Measurements from ENCODE around the gene PEX5L.

Gene PEX5L

DNA sequence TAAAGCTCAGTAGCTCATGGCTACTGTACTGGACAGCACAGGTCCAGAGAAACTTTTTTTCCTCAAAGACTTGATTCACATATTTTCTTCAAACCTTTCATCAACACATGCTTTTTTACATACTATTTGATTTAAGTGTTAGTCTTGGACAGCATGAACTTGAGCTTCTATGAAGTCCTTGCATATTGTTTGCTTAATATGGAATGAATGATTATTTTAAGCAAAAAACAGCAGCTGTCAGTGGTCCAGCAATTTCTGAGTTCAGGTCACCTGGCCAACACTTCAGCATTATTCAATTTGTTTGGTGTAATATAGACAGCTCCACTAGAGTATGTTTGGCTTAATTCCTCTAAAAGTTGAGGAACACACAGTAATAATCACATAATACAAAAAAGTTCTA lies 141.4 kb downstream of the PEX5L start:
- no peak for DNase-seq

DNA sequence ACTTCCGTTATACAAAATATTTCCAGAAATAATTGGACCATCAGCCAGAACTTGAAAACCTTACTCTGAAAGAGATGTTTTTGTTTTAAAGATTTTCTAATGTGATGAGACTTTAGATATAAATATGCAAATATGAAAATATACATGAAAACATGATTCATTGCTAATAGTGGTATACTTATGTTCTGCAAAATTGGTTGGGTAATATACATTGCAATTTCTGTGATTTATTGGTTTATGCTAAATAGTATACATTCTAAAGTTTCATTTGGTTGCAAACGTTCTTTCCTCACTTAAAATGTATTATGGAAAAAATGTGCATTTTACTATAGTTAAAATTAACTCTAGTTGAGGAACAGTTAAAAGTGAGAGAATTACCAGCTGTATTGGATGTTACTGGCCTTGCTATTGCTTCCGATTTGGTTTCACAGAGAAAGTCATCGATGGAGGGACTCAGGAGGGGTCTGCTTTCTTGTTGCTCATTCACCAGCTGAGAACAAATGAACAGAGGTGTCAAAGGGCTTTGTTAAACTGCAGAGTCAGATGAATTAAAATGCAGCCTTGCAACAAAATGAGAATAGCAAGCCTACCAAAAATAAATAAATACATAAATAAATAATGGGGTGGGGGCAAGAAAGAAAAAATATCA lies 149.3 kb downstream of the PEX5L start:
- DNase-seq: no peak

DNA sequence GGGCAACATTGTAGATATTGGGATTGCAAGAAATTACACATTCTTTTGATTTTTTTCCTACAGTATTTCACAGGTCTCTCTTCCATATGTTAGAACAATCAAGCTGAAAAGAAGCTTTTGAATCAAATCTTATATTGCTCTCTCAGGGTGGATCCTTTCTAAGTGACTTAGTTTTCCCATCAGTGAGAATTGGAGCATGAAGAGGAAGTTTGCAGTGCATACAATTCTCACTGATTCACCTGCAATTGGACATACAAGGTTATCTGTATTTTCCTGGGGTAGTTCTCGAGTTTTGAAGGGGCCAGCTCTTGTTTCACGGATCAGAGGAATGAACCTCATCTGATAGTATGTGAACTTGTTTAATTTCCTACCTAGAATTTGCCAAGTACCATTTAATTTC lies 150.8 kb downstream of the PEX5L start:
- DNase-seq: no peak

DNA sequence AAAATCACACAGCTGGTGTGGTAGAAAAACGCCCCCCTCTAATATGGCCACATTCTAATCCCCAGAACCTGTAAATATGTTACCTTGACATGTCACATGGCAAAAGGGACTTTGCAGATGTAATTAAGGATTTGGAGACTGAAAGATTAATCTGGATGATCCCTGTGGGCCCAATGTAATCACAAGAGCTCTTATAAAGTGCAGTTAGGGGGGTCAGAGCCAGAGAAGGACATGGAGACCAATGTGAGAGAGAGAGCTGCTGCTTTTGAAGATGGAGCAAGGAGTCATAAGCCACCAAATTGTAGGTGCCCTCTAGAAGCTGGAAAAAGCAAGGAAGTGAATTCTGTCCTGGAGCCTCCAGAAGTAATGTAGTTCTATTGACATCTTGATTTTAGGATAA lies 152.6 kb downstream of the PEX5L start:
- DNase-seq: no peak

DNA sequence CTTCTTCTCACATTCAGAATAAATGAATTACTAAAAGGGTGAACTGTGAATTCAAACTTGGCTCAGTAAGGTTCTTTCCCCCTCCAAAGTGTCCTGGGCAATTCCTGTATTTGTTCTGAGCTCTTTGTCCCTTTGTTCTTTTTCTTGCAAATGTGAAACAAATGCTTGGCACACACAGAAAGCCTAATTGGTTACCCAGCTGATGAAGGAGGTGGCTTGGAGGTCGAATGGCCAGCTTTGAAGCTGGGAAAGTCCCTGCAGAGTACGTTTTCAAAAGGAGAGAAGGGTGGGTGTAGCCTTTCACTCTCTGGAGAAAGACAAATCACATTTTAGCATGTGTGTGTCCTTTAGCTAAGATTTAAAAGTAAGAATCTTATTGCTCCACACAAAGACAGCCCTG lies 154.4 kb downstream of the PEX5L start:
- no peak for DNase-seq

DNA sequence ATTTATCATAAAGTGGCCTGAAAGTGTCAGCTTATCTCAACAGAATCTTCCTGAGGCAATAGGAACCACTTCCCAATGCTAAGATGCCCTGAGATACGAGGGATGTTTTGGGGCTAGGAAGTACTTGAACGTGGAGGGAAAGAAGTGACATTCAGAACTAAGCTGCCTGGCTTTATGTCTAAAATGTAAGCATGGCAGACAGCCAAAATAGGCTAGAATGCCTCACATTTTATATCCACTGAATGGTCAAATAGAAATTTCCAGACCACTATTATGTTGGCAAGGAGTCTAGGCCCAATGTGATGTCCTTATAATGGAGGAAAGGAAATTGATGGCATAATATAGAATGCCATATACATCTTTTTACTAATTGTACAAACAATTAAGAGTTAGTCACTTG lies 154.9 kb downstream of the PEX5L start:
- no peak for DNase-seq

DNA sequence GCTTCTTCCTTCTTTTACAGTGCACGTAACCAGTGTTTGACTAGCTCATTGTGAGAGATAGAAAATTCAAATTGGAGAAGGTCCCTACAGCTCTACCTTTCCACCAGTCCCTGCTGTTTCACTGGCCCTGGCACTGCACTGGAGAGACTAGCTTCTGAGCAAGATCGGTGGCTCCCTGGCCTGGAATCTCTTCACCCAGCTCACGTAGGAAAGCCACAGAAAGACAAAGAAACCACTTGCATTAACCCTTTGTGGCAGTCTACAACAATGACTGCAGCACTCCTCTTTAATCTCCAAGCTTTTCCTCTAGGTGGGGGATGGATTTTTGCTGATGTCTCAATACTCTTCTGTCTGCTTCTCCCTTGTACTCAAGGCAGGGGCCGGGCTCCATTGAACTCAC lies 155.9 kb downstream of the PEX5L start:
- no peak for DNase-seq

DNA sequence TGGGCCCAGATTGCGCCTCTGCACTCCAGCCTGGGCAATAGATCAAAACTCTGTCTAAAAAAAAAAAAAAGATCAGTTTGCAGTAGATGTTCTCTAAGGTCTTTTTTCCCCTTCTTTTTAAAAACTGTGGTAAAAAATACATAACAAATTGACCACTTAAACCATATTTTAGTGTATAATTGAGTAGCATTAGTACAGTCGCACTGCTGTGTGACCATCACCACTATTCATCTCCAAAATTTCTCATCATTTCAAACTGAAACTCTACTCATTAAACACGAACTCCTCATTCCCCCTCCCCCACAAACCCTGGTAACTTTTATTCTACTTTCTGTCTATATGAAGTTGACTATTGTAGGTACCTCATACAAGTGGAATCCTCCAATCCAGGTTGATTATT lies 160.3 kb downstream of the PEX5L start:
- no peak for DNase-seq

DNA sequence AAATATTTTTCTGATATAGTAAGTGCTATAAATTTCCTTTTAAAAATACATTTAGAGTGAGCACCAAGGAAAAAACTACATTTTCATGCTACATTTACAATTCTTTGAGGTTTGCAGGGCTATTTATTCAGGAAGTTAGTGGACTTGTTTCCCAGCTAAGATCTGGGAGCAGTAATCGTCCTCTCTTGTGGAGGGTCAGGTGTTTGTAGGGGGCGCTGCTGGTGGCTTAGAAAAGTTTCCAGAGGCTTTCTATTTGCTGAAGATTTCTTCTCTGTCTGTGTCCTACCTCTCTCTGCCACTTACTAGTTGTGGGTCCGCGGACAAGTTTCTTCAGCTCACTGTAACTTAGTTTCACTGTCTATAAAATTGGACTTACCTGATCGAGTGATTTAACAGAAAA lies 163.9 kb downstream of the PEX5L start:
- DNase-seq: no peak

DNA sequence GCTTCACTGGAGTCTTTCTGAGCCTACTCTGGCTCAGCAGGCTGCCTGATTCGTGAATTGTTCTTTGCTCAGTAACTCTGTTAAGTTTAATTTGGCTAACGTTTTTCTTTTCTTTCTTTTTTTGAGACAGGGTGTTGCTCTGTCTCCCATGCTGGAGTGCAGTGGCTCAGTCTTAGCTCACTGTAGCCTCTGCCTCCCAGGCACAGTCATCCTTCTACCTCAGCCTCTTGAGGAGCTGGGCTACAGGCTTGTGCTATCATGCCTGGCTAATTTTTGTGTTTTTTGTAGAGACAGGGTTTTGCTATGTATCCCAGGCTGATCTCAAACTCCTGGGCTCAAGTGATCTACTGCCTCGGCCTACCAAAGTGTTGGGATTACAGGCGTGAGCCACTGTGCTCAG lies 165.0 kb downstream of the PEX5L start:
- DNase-seq: no peak

DNA sequence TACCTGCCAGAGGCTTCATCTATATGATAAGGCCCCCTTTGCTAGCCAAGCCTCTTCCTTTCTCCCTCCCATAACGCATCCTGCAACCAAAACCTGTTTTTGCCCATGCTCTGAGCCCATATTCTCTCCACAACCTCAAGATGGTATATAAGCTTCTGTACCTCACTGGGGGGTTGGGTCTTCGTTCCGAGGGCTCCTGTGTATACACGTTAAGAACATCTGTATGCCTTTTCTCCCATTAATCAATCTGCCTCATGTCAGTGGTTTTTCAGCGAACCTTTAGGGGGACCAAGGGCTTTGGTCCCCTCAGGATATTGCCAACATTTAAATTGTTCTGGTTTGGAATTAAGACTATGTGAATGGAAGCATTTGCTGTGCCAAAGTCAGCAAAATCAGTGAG lies 168.0 kb downstream of the PEX5L start:
- DNase-seq: no peak

DNA sequence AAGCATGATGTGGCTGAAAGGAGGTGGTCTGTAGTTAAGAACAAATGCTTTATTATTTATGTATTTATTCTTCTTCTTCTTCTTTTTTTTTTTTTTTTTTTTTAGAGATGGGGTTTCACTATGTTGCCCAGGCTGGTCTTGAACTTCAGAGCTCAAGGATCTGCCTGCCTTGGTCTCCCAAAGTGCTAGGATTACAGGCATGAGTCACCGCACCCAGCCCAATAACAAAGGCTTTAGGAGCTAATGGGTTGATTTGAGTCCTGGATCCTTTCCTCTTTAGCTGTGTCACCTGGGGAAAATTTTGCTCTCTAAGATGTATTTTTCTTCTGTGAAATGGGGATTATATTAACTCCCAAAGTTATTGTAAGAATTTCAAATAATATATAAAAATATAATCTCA lies 168.8 kb downstream of the PEX5L start:
- no peak for DNase-seq

DNA sequence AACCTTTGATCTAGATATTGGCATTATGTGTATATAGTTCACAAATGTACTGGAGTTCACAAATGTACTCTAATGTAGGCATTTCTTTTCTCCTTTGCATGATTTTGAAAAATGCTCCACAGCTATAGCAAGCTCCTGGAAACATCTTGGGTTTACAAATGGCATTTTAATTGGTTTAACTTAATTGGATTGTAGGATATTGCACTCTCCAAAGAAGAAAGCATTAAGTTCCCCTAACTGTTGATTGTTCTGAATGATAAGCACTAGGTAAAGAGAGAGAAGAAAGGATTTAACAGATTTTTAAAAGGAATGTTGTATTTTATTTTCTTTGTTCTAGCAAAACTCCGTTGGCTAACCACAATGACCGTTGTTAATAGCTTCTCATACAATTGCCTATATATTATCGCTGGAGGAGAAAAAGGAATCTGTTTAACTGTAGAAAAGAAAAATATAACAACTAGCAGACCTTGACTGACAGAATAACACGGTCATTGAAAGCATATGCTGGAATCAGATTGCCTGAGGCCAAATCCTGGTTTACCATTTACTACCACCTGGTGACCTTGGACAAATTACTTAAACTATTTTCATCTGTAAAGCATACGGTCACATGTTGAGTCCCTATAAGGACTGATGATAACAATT lies 170.8 kb downstream of the PEX5L start:
- DNase-seq: no peak

DNA sequence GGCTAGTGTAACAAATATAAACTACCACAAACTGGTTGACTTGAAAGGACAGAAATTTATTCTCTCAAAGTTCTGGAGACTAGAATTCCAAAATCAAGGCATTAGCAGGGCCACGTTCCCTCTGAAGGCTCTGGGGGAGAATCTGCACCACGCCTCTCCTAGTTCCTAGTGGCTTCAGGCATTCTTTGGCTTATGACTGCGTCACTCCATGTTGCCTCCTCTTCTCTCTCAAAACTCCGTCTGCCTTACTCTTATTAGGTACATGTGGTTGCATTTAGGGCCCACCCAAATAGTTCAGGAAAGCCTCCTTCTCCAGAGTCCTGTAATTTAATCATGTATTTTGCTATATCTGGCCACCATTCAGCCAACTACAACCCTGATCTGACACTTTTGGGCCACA lies 174.8 kb downstream of the PEX5L start:
- DNase-seq: no peak

DNA sequence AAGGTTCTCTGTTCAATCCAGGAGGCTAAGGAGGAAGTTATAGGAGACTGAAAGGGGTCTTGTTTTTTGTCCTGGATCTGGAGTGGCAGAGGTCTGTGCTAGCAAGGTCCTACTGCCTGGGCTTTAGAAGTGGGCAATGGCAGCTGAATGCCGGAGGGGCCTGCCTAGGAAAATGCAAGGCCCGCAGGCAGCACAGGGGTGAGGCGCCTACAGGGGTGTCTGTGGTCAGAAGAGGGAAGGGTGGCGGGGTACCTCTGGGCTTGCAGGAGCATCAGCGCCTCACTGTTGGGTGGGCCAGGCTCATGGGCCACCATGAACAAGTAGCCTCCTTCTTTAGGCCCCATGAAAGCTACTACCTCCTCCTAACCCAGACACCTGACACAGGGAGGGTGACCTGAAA lies 175.4 kb downstream of the PEX5L start:
- DNase-seq: no peak

DNA sequence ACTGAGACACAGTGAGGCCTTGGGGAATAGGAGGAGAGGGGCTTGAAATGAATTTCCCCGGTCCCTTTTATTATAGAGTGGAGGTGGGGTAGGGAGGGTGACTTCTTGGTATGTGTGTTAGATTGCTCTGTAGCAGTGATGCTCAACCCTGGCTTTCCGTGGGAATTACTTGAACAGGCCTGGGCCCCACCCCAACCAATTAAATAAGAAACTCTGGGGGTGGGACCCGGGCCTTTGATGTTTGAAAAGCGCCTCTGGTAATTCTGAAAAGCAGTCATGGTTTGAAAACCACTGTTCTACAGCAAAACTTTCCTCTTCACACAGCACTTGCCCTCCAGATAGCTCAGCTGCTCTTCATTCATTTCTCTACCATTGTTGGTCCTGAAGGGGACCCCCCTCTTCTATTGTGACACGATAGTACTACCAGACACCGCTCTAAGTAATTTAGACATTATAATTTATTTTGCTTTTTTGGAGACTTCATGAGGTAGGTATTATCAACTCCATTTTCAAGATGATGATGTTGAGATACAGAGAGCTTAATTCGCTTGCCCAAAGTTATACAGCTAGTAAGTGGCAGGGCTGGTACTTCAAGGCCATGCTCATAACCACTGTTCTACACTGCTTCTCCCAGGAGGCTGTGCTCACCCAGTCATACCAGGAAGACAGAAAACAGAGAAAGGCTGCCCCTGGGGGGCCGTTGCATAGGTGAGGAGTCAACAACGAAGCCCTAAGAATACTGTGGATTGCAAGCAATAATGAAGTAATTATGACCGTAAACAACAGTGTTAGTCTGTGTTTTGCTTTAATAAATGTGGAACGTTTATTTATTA lies 176.2 kb downstream of the PEX5L start:
- no peak for DNase-seq

DNA sequence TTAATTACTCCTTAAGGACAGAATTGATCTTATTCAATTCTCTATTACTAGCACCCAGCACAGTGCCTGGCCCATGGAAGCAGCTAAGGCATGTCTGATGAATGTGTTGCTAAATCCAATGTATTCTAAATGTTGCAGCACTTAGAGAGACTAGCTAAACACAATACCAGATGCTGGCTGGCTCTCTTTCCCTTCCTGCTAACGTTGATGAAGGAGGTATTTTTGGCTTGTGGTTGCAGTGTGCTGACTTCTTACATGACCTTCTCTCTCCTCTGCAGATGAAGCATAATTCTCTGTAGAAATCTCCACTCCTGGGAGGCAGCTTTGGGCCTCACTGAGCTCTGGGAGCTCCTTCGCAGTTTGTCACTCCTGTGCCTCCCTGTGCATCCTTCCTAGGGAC lies 183.6 kb downstream of the PEX5L start:
- DNase-seq: no peak

DNA sequence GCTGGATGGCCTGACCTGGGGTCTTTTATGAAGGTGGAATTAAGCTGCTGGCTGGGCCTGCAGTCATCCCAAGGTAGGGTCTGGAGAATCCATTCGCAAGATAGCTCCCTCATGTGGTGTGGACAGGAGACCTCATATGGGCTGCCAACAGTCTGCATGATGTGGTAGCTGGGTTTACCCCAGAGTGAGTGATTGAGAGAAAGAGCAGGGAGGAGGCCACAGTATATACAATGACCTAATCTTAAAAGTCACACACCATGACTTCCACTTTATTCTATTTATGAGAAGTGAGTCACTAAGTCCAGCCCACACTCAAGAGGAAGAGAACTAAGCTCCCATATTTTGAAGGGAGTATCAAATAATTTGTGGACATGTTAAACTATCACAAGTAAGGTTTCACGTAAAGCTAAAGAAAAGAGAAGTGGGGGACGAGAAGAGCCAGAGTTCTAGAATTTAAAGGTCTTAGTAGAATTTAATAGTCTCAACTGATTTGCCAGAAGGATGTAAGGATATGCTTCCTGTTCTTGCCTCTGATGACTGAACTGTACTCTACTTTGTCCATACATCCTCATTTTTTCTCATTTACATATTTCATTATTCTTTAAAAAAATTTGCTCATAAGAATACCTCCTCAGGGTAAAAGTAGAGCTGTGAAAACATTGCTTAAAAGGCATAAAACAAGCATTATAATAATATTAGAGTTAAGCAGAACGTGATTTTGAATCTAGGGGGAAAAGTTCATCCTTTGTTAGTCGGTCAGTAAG lies 184.4 kb downstream of the PEX5L start:
- DNase-seq: no peak

DNA sequence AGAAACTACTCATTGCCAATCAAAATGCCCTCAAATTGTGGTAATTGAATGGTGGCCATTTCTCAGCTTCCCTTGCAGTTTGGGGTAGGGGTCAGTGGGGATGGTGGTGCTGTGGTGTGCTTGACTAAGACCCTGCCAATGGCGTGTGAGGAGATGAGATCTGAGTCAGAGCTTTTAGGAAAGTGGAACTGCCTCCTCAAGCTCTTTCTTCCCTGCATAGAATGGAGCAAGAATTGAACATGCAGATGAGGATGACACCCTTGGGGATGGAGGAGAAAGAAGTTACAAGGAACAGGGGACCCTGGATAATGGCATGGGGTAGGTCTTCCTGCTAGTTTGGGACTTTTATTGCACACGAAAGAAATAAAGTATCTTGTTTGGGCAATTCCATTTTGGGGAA lies 188.0 kb downstream of the PEX5L start:
- no peak for DNase-seq

DNA sequence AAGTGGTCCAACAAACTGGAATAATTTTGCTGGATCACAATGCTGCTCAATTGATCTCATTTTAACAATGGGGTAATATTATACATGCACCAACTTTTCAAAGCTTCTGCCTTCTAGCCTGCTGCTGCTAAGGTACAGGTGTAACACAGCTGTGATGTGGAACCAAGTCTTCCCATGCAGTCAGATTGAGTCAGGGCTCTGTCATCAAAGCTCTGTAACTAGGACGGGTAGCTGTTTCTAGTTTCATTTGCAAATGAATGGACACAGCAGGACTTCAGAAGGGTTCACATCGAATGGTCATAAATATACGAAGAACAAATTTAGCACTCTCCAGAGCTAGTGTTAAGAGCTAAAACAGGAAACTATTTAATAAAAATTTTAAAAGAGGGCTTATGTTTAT lies 194.7 kb downstream of the PEX5L start:
- DNase-seq: no peak

DNA sequence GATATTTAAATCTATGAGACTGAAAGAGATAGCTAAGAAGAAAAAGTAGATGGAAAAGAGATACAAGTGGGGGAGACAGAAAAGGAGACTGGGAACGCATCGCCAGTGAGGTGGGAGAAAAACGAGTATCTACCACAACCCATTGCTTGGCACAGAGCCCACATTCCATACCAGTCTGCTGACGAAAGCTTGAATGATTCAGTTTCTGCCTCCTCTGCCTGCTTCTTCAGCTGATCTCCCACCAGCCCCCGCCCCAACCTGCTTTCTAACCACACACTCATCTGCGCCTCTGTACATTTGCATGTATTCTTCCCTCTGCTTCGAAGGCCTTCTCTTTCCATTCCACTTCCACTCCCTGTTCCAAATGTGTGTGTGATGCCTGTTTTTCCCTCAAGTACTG lies 195.8 kb downstream of the PEX5L start:
- no peak for DNase-seq

DNA sequence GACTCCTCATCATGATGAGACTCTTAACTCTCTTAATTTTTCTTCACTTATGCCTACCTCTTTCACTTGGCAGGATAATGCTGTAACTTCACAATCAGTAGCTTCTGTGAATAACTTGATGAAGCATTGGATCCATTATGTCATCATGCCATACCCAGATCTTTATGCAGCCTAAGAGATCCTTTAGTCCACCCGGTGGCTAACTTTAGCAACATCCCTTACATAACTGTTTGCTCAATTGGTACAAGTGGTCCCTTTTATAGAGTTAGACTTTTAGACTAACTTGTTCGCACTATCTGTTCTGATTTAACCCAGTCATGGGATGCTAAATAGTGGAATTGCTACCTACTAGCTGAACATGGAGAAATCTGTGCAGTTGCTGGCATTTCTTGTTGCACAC lies 199.4 kb downstream of the PEX5L start:
- no peak for DNase-seq

DNA sequence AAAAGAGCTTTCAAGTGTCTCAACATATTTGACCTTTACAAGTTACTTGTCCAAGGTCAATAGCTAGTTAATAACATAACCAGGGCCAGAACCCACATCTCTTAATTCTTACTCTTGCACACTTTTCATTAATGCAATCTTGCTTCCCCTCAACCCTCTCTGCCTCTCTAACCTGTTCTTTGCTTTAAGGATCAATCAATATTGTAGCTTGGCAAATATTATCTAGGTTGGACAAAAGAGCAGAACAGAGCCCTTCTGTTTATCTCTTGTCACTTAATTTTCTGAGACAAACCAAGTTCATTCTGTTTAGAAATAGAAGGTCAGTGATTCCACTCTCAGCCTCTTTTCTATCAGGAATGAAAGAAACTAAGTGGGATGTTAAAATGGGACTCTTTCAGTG lies 203.4 kb downstream of the PEX5L start:
- DNase-seq: no peak

Measured in right kidney (tissue), 1 donor.